ENCODE data around the gene ADTRP.

ADTRP gene

DNA sequence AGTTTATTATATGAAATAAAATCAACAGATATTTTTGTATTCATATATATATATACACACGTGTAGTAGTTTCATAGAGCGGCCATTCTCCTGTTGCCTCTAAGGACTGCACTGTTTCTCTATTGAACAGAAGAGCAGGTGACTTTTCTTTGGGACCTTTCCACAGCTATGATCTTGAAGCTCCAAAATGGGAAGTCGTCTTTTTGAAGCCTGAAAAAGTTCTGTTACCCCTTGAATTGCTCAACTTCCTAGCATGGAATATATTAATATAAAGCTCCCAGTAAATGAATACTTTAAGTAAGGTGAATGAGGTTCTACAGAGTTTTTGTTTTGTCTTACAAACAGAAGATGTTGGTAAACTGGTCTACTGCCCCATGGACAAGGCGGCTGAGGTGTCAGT, 42.2 kb upstream of the ADTRP start:
- TF ChIP-seq, protein P1, sequence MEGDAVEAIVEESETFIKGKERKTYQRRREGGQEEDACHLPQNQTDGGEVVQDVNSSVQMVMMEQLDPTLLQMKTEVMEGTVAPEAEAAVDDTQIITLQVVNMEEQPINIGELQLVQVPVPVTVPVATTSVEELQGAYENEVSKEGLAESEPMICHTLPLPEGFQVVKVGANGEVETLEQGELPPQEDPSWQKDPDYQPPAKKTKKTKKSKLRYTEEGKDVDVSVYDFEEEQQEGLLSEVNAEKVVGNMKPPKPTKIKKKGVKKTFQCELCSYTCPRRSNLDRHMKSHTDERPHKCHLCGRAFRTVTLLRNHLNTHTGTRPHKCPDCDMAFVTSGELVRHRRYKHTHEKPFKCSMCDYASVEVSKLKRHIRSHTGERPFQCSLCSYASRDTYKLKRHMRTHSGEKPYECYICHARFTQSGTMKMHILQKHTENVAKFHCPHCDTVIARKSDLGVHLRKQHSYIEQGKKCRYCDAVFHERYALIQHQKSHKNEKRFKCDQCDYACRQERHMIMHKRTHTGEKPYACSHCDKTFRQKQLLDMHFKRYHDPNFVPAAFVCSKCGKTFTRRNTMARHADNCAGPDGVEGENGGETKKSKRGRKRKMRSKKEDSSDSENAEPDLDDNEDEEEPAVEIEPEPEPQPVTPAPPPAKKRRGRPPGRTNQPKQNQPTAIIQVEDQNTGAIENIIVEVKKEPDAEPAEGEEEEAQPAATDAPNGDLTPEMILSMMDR (IDR thresholded peaks at IDR 0.05; ENCODE audit: low read depth, low read length): no peak

DNA sequence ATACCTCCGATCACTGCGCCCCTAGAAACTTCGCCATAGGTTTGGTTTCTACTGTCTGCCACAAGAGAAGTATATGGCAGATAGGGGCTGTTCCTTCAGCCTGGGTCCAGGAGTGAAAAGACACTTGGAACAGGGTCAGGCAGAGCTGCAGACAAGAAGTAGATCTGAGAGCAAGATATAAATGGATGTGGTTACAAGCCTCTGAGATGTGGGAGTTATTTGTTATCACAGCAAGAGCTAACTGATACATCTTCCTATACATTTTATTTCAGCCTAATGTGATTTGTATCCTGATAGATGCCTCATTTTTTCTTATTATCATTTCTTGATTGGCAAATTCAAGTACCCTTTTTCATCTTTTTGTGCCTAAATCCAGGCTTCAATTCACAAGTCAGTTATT, 40.9 kb upstream of the ADTRP start:
- TF ChIP-seq, protein P1 (IDR thresholded peaks at IDR 0.05; ENCODE audit: low read depth, low read length): no peak
- Histone ChIP-seq H3K4me3 (ENCODE audit: low read depth, low read length) (no peak overlapping the region), H3K27ac (no peak overlapping the region), H3K27me3 (ENCODE audit: insufficient read depth, low read depth, severe bottlenecking) (no peaks in the 10 kb centered on the region), H3K36me3 (no peaks in the 10 kb centered on the region), H3K9me3 (ENCODE audit: severe bottlenecking) (no peaks in the 10 kb centered on the region)
- no peak for DNase-seq

More for the DNA sequence above, 42.2 kb upstream of the ADTRP start:
- Histone ChIP-seq H3K36me3 (no peaks in the 10 kb centered on the region), H3K9me3 (ENCODE audit: severe bottlenecking) (no peaks in the 10 kb centered on the region), H3K27me3 (ENCODE audit: insufficient read depth, low read depth, severe bottlenecking) (no peaks in the 10 kb centered on the region), H3K27ac (no peak overlapping the region), H3K4me3 (ENCODE audit: low read depth, low read length) (no peak overlapping the region)
- DNase-seq: no peak

DNA sequence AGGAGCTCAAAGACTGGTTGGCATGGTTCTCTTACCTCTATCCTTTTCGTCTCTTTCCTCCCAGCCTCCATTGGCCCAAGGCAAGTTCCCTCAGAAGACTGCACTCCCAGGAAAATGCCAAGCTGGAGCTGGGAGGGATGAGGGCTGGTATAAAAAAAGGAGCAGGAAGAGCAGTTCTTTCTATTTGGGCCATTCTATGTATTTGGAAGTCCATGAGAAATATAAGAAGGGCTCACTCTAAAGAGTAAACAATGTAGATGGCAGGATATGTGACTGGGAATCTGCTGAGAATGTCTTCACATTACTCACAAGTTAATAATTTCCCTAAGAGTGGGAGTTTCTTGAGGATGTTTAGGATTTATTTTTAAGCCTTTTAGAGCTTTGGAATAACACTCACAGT, 36.6 kb upstream of the ADTRP start:
- Histone ChIP-seq H3K27ac (no peak overlapping the region), H3K9me3 (ENCODE audit: severe bottlenecking) (no peaks in the 10 kb centered on the region), H3K27me3 (ENCODE audit: insufficient read depth, low read depth, severe bottlenecking) (no peaks in the 10 kb centered on the region), H3K36me3 (no peaks in the 10 kb centered on the region), H3K4me3 (ENCODE audit: low read depth, low read length) (no peak overlapping the region)
- TF ChIP-seq, protein P1 (IDR thresholded peaks at IDR 0.05; ENCODE audit: low read depth, low read length): no peak
- no peak for DNase-seq

DNA sequence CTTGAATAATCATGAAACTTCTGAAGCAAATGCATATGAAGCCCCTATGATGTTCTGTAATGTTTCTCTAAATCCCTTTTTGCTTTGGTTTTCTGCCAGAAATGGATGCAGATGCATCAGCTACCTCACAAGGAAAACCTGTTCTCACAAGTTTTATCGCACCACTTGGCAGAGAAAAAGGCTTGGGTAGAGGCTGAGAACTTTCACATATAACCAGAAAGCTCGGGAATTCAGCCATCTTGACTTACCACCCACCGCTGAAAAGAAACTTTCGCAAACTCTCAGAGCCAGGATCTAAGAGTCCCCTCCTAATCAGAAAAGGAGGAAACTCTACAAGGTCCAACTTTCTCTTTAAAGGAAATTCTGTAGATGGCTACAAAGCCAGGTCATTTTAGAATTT, 36.2 kb upstream of the ADTRP start:
- no peak overlapping the region for H3K27ac ChIP-seq
- no peaks in the 10 kb centered on the region for H3K27me3 ChIP-seq (ENCODE audit: insufficient read depth, low read depth, severe bottlenecking)
- no peaks in the 10 kb centered on the region for H3K36me3 ChIP-seq
- no peak for DNase-seq
- TF ChIP-seq, protein P1 (IDR thresholded peaks at IDR 0.05; ENCODE audit: low read depth, low read length): no peak
- H3K9me3 ChIP-seq (ENCODE audit: severe bottlenecking): no peaks in the 10 kb centered on the region
- H3K4me3 ChIP-seq (ENCODE audit: low read depth, low read length): no peak overlapping the region

DNA sequence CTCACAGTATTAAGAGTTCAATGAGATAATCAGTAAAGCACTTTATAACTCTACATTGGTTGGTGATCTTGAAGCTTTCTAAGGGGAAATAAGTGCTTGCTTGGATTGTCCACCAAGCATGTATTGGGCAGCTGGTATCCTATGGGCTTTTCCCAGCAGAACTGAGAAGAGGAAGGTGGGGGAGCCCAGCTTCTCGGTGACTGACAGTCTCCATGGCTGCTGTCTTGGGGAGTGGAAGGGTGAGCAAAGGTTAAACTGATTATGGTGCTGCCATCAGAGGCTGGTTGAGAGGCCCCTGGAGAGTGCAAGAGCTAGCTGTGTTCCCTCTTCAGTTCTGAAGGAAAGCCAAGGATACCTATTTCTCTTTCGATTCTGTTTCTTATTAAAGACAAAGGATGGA, 35.5 kb upstream of the ADTRP start:
- TF ChIP-seq, protein P1 (IDR thresholded peaks at IDR 0.05; ENCODE audit: low read depth, low read length): no peak
- Histone ChIP-seq H3K36me3 (no peaks in the 10 kb centered on the region), H3K4me3 (ENCODE audit: low read depth, low read length) (no peak overlapping the region), H3K27ac (no peak overlapping the region), H3K9me3 (ENCODE audit: severe bottlenecking) (no peaks in the 10 kb centered on the region), H3K27me3 (ENCODE audit: insufficient read depth, low read depth, severe bottlenecking) (no peaks in the 10 kb centered on the region)
- peak; percentile 41 for DNase-seq

DNA sequence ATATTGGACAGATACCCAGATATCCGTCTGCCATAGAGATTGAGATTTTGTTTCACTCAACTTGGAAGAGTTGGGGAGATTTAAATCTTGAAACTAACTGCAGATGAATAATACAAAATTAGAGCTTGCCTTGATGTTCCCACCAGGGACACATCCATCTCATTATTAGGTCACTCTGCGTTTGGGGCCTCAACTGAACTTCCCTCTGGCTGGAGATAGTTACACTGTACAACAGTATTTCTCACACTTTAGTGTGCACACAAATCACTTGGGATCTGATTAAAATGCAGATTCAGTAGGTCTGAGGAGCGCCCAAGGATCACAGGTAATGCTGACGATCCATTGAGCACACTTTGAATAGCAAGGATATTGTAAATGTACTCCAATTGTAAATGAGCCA, 35.0 kb upstream of the ADTRP start:
- Histone ChIP-seq H3K27me3 (ENCODE audit: insufficient read depth, low read depth, severe bottlenecking) (no peaks in the 10 kb centered on the region), H3K9me3 (ENCODE audit: severe bottlenecking) (no peaks in the 10 kb centered on the region), H3K4me3 (ENCODE audit: low read depth, low read length) (no peak overlapping the region), H3K36me3 (no peaks in the 10 kb centered on the region), H3K27ac (no peak overlapping the region)
- DNase-seq: no peak
- TF ChIP-seq, protein P1 (IDR thresholded peaks at IDR 0.05; ENCODE audit: low read depth, low read length): no peak
